Vagina (tissue), 2 donors: Measurements from ENCODE around the gene TPGS2. TPM values are rescaled to one million over a fixed set of nuclear protein-coding genes. Genes with fewer than 3 reads are reported as not detected.

Source experiments
- DNase-seq, 2 donors: peaks; one replicate each; pipeline ENCODE4 v3.0.0-alpha.2; 2017; ENCODE audit errors: extremely low spot score in 2 of 2
- H3K27ac ChIP-seq: fragments of 200-600 bp; sonication (generic); one replicate; pipeline ENCODE4 v1.5.1; 2019
- H3K27me3 ChIP-seq: fragments of 200-600 bp; sonication (generic); one replicate; pipeline ENCODE4 v1.5.1; 2019
- H3K36me3 ChIP-seq, 2 donors: fragments of 200-600 bp; sonication (generic); one replicate each; pipeline ENCODE4 v1.5.1; 2017 to 2019
- H3K4me1 ChIP-seq: fragments of 200-600 bp; sonication (generic); one replicate; pipeline ENCODE4 v1.5.1; 2019
- H3K4me3 ChIP-seq, 2 donors: fragments of 200-600 bp; sonication (generic); 1 replicate in 1 of 2; 2 replicates in 1 of 2; pipeline ENCODE4 v1.5.1; 2016 to 2019
- H3K9me3 ChIP-seq: fragments of 200-600 bp; sonication (generic); one replicate; pipeline ENCODE4 v1.5.1; 2019
- CTCF ChIP-seq, 3 experiments: fragments of 450-650 bp in 2 of 3; fragments of 200-600 bp in 1 of 3; sonication (generic) in 1 of 3; IDR thresholded peaks; one replicate each; pipeline ENCODE4 v1.5.1; 2017 to 2019; ENCODE audit warnings: antibody characterized with exemption in 3 of 3, mild to moderate bottlenecking in 2 of 3, moderate library complexity in 2 of 3
- POLR2A ChIP-seq, 2 donors: fragments of 450-650 bp; IDR thresholded peaks; one replicate each; pipeline ENCODE4 v1.6.1; 2017; ENCODE audit warnings: antibody characterized with exemption in 2 of 2, mild to moderate bottlenecking in 2 of 2, moderate library complexity in 2 of 2
- POLR2AphosphoS5 ChIP-seq, 2 donors: sonication (generic); formaldehyde crosslinking; IDR thresholded peaks; one replicate each; pipeline ENCODE4 v1.9.0; 2017; ENCODE audit warnings: antibody characterized with exemption in 2 of 2, mild to moderate bottlenecking in 2 of 2, low read depth in 1 of 2; ENCODE audit not compliant: insufficient read depth in 1 of 2
- intact Hi-C: fragments of 100-400 bp; cut with DNase I; formaldehyde crosslinking; loops from one replicate; pipeline ENCODE4 v1.15.1; 2023
- total RNA-seq: library from RNA; depleted of rRNA; stranded (reverse); fragments of >200 nt; gene quantifications from one replicate; pipeline ENCODE4 v1.2.3, GENCODE V29; 2016

TPGS2 gene
- total RNA-seq, 1 donor from 2014 or later: 171 TPM

DNA sequence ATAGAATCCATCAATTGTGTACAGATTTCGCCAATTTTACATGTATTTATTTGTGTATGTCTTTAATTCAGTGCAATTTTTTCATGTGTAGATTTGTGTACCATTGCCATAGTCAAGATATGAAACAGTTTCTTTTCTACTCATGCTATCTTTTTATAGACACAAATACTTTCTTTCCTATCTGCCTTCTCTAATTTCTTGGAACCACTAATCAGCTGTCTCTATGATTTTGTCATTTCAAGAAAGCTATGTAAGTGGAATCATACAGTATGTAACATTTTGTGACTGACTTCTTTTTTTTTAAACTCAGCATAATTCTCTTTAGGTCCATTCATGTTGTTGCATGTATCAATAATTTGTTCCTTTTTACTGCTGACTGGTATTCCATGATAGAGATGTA, 33.4 kb upstream of the TPGS2 start:
- Histone ChIP-seq H3K27me3 (no peaks in the 10 kb centered on the region), H3K36me3 (peaks cover 0 to 10% of the 10 kb centered on the region in 2 donors), H3K4me3 (no peak overlapping the region), H3K27ac (no peak overlapping the region), H3K9me3 (no peaks in the 10 kb centered on the region), H3K4me1 (no peaks in the 10 kb centered on the region)
- TF ChIP-seq POLR2AphosphoS5 (IDR thresholded peaks at IDR 0.05; ENCODE audit: insufficient read depth in 1 of 2, low read depth in 1 of 2) (no peak), POLR2A (IDR thresholded peaks at IDR 0.05) (no peak), CTCF (IDR thresholded peaks at IDR 0.05) (no peak)
- DNase-seq: no peak
- intact Hi-C loops: no loop called here

DNA sequence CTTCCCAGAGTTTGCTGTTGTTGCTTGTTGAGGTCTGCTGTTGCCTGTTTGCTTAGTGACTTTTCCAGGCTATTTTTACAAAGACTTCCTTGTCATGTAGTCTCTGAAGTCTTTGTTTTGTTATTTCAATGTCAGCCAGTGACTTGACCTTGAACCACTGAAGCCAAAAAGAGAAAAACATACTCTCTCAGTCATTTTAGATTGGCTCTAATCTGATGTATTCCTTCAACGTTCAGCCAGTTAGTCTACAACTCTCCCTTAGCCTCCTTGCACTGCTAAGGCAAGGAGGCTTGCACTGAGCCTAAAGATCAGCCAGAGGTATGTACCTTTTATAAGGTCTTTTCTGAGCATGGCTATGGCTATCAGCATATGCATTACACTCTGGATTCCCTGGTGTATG, 28.0 kb upstream of the TPGS2 start:
- no peaks in the 10 kb centered on the region for H3K4me1 ChIP-seq
- no peak overlapping the region for H3K4me3 ChIP-seq
- no peak for TF ChIP-seq POLR2A (IDR thresholded peaks at IDR 0.05)
- no peak for TF ChIP-seq CTCF (IDR thresholded peaks at IDR 0.05)
- TF ChIP-seq POLR2AphosphoS5 (IDR thresholded peaks at IDR 0.05; ENCODE audit: insufficient read depth in 1 of 2, low read depth in 1 of 2): no peak
- intact Hi-C loops: no loop called here
- H3K27me3 ChIP-seq: no peaks in the 10 kb centered on the region
- H3K9me3 ChIP-seq: no peaks in the 10 kb centered on the region
- no peak overlapping the region for H3K27ac ChIP-seq
- DNase-seq: no peak
- H3K36me3 ChIP-seq: peaks cover 0 to 15% of the 10 kb centered on the region in 2 donors

- intact Hi-C loops: no loop called here
- peaks cover 0 to 11% of the 10 kb centered on the region in 2 donors for H3K36me3 ChIP-seq
- H3K4me1 ChIP-seq: no peaks in the 10 kb centered on the region
- H3K9me3 ChIP-seq: no peaks in the 10 kb centered on the region
- DNase-seq: no peak
- H3K27ac ChIP-seq: no peak overlapping the region
- H3K4me3 ChIP-seq: no peak overlapping the region
- TF ChIP-seq POLR2AphosphoS5 (IDR thresholded peaks at IDR 0.05; ENCODE audit: insufficient read depth in 1 of 2, low read depth in 1 of 2): no peak
- no peak for TF ChIP-seq POLR2A (IDR thresholded peaks at IDR 0.05)
- TF ChIP-seq CTCF (IDR thresholded peaks at IDR 0.05): no peak
- H3K27me3 ChIP-seq: no peaks in the 10 kb centered on the region
Measured at GRCh38 chr18:36851202-36851590, 22.4 kb upstream of the TPGS2 start.

GRCh38 chr18:36850527-36851201, 21.9 kb upstream of the TPGS2 start:
- no peaks in the 10 kb centered on the region for H3K27me3 ChIP-seq
- H3K27ac ChIP-seq: no peak overlapping the region
- H3K4me1 ChIP-seq: no peaks in the 10 kb centered on the region
- H3K36me3 ChIP-seq: peaks cover 0 to 11% of the 10 kb centered on the region in 2 donors
- intact Hi-C loops: no loop called here
- DNase-seq: no peak
- TF ChIP-seq CTCF (IDR thresholded peaks at IDR 0.05) (no peak), POLR2A (IDR thresholded peaks at IDR 0.05) (no peak), POLR2AphosphoS5 (IDR thresholded peaks at IDR 0.05; ENCODE audit: insufficient read depth in 1 of 2, low read depth in 1 of 2) (no peak)
- H3K9me3 ChIP-seq: no peaks in the 10 kb centered on the region
- no peak overlapping the region for H3K4me3 ChIP-seq

- H3K4me1 ChIP-seq: no peaks in the 10 kb centered on the region
- H3K36me3 ChIP-seq: peaks cover 0 to 11% of the 10 kb centered on the region in 2 donors
- no peaks in the 10 kb centered on the region for H3K9me3 ChIP-seq
- no peak overlapping the region for H3K27ac ChIP-seq
- no peak overlapping the region for H3K4me3 ChIP-seq
- H3K27me3 ChIP-seq: no peaks in the 10 kb centered on the region
- no peak for DNase-seq
- intact Hi-C loops: no loop called here
- no peak for TF ChIP-seq CTCF (IDR thresholded peaks at IDR 0.05)
- TF ChIP-seq POLR2AphosphoS5 (IDR thresholded peaks at IDR 0.05; ENCODE audit: insufficient read depth in 1 of 2, low read depth in 1 of 2): no peak
- no peak for TF ChIP-seq POLR2A (IDR thresholded peaks at IDR 0.05)
Measured at GRCh38 chr18:36849288-36850006, 20.6 kb upstream of the TPGS2 start.
